HG02870 (cell line): ENCODE measurements around the gene SELENBP1.

Source experiments
- ATAC-seq: cut with Tn5 transposase; IDR thresholded peaks from one replicate; pipeline ENCODE4 v1.9.1; 2021; ENCODE audit warnings: mild to moderate bottlenecking, moderate library complexity; ENCODE audit not compliant: unreplicated experiment

Gene SELENBP1

GRCh38 chr1:151346082-151346768, 26.3 kb downstream of the SELENBP1 start:
- no peak for ATAC-seq

DNA sequence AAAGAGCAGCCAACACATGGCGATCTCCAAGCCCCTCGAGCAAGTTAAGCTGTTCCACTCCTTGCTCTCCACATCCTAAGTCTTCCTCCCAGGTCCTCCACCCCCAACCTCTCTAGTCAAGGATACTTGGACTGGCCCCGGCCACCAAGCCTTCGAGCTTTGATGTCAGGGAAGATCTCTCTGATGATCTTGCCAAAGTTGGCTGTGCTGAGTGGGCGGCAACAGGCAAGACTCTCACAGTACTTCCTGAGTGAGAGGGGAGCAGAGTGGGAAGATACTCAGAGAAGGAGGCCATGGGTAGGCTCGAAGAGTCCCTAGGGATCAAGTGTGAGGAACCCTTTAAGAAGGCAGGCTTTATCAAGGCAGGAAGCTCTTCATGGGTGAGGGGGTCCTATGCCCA, 28.2 kb downstream of the SELENBP1 start:
- no peak for ATAC-seq

- no peak for ATAC-seq
Measured at GRCh38 chr1:151343587-151343986, 28.9 kb downstream of the SELENBP1 start.

- no peak for ATAC-seq
Measured at GRCh38 chr1:151342569-151342968, 29.9 kb downstream of the SELENBP1 start.

DNA sequence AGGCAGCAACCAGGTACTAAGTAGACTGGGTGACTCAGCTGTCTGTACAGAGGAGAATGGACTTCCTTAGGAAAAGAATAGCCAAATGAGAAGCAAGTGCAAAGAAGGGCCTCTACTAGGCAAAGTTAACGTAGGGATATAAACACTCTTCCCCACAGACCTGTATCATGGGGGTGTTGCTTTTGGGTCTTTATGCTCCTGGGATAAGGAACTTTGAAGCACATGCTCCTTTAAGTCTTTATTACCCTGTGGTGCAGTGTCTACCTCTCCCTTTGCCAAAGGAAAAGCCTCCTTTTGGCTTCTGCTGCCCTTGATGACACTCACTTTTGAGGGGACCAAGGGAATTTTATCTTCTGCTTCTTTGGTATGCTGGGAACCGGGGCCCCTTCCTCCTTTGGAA, 30.5 kb downstream of the SELENBP1 start:
- ATAC-seq: no peak

DNA sequence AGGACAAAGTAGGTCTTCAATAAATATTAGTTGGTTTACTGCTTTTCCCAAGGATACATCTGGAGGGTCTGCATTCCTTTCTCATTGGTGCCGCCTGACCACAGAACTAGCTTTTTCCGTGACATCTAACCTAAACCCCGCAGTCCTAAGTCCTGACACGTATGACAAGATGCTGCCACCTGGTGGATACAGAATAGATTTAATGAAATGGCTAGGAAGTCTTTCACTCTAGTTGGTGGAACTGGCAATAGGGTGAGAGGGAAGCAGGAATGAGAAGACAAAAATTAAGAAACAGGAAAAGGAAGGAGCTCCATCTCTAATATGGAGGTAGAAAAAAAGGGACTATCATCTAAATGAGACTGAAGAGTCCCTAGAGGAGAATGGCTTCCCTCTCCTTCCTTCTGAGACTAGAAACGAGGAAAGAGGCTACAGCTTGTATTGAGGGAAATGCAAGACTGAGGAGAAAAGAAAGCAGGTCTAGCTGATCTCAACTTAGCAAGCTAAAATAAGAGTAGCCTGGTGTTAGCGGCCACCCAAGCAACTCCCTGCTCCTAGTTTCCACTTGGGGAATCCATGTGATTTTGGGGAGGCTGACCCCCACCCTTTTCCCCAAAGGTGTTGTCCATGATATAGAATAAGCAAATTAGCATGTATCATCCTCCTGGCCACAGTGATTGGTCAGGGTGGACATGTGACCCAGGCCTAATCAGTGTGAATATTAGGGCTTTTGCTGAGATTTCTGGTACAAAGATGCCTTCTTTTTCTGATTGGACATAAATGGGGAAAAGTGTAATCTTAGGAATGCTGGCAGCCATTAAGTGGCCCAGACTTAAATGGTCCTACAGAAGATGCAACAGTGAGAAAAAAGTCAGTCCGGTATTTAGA, 31.4 kb downstream of the SELENBP1 start:
- no peak for ATAC-seq

GRCh38 chr1:151336556-151336955, 35.9 kb downstream of the SELENBP1 start:
- no peak for ATAC-seq

GRCh38 chr1:151334822-151335221, 37.7 kb downstream of the SELENBP1 start:
- ATAC-seq: no peak

- no peak for ATAC-seq
Measured at GRCh38 chr1:151327903-151328674, 44.4 kb downstream of the SELENBP1 start.

DNA sequence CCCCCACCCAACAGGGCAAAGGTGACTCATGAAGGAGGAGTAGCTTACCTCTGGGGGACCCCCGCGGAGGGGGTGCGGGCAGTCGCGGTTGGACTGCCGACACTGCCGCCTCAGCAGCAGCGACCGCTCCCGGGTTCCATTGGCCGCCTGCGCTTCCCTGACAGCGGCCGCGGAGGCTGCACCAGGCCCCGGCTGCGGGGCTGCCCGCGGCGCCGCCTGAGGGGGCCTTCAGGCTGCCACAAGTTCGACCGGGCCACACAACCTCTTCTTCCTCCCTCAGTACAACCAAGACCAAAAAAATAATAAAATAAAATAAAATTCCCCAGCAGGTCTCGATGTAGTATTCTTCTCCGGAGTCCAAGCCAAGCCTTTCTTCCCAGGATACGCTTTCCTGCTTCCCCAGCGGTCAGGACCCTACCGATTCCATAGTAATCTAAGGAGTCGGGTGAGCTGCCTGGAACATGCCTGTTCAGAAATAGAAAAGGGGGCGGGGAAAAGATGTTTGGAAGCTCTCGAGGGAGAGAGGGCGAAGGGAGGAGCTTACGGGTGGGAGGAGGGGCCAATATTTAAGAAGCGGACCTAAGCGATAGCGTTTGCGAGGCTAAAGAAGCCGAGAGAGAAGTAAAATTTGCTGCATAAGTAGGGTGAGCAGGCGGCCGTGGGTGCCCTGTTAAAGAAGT, 45.1 kb downstream of the SELENBP1 start, which contains the start of gene PI4KB:
Gene PI4KB, minus strand, starts transcription at position 194 of the 680 bp plus-strand sequence. CDS start 10,935 bp downstream, outside the sequence.
- peak; percentile 74 for ATAC-seq

DNA sequence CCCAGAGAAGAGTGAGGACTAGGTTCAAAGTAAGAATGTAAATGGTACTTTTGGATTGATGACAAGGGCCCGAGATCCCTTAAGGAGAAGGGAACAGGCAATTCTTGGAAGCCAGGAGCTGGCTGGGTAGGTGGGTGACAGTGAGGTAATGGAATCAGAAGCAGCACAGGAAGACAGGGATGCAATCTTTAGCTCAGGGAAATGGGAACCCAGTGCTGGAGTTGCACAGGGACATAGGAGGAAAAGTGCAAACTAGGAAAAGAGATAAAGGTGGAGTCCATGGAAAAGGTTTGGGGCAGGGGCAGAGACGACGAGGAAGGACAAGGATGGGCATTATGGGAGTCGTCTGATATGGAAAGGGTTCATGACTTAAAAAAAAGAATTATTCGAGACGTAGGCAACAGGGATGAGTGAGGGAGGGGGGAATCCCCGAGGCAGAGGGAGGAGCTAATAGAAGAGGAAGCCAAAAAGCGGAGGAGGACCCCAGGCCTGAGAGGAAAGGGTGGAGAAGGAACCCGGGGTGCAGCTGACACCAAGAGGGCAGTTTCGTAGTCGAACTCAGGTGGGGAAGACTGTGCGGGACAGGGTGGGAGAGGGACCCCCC, 45.8 kb downstream of the SELENBP1 start:
- peak; percentile 51 for ATAC-seq

GRCh38 chr1:151325646-151326429, 46.7 kb downstream of the SELENBP1 start:
- ATAC-seq: no peak

DNA sequence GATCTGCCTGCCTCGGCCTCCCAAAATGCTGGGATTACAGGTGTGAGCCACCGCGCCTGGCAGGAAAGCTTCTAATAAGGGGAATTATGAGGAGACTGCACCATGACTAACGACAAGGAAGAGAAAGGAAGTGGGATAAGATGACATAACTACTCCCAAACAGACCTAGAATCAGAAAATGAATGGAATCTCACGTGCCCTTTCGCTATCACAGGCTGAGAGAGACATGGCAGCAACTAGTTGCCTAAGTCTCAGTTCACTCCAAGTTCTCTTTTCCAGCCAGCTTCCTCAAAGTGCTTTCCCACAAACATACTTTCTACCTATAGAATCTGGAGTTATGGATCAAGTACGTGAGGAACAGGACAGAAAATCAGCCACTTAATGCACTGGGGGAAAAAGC, 47.3 kb downstream of the SELENBP1 start:
- no peak for ATAC-seq

DNA sequence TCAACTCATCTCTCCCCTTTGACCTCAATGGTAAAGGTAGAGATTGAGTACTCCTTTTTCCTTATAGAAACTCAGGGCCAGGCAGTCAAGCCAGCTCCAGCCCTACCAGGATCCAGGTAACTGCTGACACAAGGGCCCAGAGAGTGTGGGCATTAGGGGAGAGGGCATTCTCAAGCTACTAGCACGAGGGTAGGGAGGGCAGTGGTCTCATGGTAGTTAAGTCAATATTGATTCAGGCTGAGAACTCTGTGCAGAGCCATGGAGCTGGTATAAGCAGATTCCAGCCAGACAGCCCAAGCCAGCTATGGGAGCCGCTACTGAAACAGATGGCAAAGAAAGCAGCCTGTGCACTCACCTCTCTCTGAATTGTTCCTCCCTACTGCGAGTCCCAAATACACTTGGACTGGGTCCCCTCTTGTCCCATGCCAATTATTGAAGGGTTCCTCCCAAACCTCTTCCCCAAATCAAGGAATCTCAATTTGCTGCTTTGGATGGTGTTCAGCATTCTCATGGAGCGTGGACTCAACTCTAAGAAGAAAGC, 48.0 kb downstream of the SELENBP1 start:
- ATAC-seq: no peak

DNA sequence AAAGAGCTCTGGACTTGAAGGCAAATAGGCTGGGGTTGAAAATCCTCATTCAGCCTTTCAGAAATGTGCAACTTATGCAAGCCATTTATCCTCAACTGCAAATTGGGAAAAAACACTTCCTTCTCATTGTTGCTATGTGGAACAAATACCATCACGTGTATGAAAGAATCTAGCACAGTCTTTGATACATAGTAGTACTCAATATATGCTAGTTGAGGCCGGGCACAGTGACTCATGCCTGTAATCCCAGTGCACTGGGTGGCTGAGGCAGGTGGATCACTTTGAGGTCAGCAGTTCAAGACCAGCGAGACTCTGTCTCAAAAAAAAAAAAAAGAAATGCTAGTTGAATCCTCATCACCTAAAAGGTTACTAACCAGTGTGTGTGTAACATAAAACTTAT, 53.5 kb downstream of the SELENBP1 start:
- ATAC-seq: no peak

- ATAC-seq: no peak
Measured at GRCh38 chr1:151315565-151316235, 56.8 kb downstream of the SELENBP1 start.
